Fibroblast of lung (primary cell): ENCODE measurements around the gene MYOM1. TPM values are rescaled to one million over a fixed set of nuclear protein-coding genes. Genes with fewer than 3 reads are reported as not detected.
"Not testable (repeated sequence)": the region's sequence is repeated elsewhere in the genome, so short reads cannot be mapped to it uniquely, and the experiment has no call there.

Experiments
- DNase-seq, 2 donors: peaks; one replicate each; pipeline versions ENCODE4 v3.0.0 to v3.0.0-alpha.2; 2010; ENCODE audit warnings: low read depth in 2 of 2
- H2AFZ ChIP-seq: 2 replicates; pipeline ENCODE4 v1.5.1; 2012; ENCODE audit warnings: low read length, control low read depth, inconsistent platforms
- H3K27ac ChIP-seq: 2 replicates; pipeline ENCODE4 v1.5.1; 2011; ENCODE audit warnings: low read length, control low read depth; ENCODE audit not compliant: insufficient read depth
- H3K27me3 ChIP-seq: 2 replicates; pipeline ENCODE4 v1.5.1; 2011; ENCODE audit warnings: mild to moderate bottlenecking, low read length; ENCODE audit not compliant: control insufficient read depth, insufficient read depth
- H3K36me3 ChIP-seq: 2 replicates; pipeline ENCODE4 v1.5.1; 2011; ENCODE audit warnings: low read length; ENCODE audit not compliant: control insufficient read depth, insufficient read depth
- H3K4me1 ChIP-seq: 2 replicates; pipeline ENCODE4 v1.5.1; 2011; ENCODE audit warnings: low read length; ENCODE audit not compliant: control insufficient read depth, insufficient read depth; ENCODE audit errors: extremely low read depth
- H3K4me2 ChIP-seq: 2 replicates; pipeline ENCODE4 v1.5.1; 2011; ENCODE audit warnings: low read length, control low read depth; ENCODE audit not compliant: insufficient read depth; ENCODE audit errors: extremely low read depth
- H3K4me3 ChIP-seq, 4 experiments: fragments of 200-600 bp in 1 of 4; sonication (generic) in 1 of 4; replicated peaks in 1 of 4; 2 replicates each; pipeline ENCODE4 v1.5.1; 2011 to 2016; ENCODE audit warnings: low read length in 4 of 4, low read depth in 3 of 4, mild to moderate bottlenecking in 3 of 4, control low read depth in 2 of 4, inconsistent platforms in 1 of 4, mixed read lengths in 1 of 4; ENCODE audit not compliant: insufficient read depth in 1 of 4; ENCODE audit errors: control extremely low read depth in 1 of 4
- H3K79me2 ChIP-seq: 2 replicates; pipeline ENCODE4 v1.5.1; 2012; ENCODE audit warnings: mild to moderate bottlenecking, low read length, inconsistent platforms; ENCODE audit not compliant: control insufficient read depth, insufficient read depth
- H3K9ac ChIP-seq: 2 replicates; pipeline ENCODE4 v1.5.1; 2011; ENCODE audit warnings: mild to moderate bottlenecking, low read length, control low read depth; ENCODE audit not compliant: insufficient read depth
- H3K9me3 ChIP-seq: 2 replicates; pipeline ENCODE4 v1.5.1; 2012; ENCODE audit warnings: low read depth, low read length; ENCODE audit not compliant: control insufficient read depth, insufficient read depth
- H4K20me1 ChIP-seq: 2 replicates; pipeline ENCODE4 v1.5.1; 2011; ENCODE audit warnings: low read length; ENCODE audit not compliant: control insufficient read depth, insufficient read depth; ENCODE audit errors: extremely low read depth
- EZH2 ChIP-seq: IDR thresholded peaks from 2 replicates; pipeline ENCODE4 v1.5.1; 2012; ENCODE audit warnings: low read length, control low read depth, mild to moderate bottlenecking; ENCODE audit errors: missing control alignments
- polyA plus RNA-seq, 2 donors: library from polyadenylated mRNA; depleted of rRNA in 1 of 2; stranded (reverse) in 1 of 2; unstranded in 1 of 2; fragments of >200 nt; gene quantifications; 2 replicates each; pipeline ENCODE4 v1.2.1, GENCODE V29; 2011 to 2012; ENCODE audit warnings: missing spikeins in 1 of 2
- total RNA-seq: library from RNA; depleted of rRNA; stranded (reverse); fragments of >200 nt; gene quantifications from 2 replicates; pipeline ENCODE4 v1.2.1, GENCODE V29; 2014
- TF ChIP-seq, protein P1 (sequence below), 2 donors: IDR thresholded peaks in 1 of 2; conservative IDR thresholded peaks in 1 of 2; 1 replicate in 1 of 2; 2 replicates in 1 of 2; pipeline ENCODE4 v1.5.1; 2011 to 2012; ENCODE audit warnings: low read length in 2 of 2, control low read depth in 1 of 2, inconsistent platforms in 1 of 2, low read depth in 1 of 2, mild to moderate bottlenecking in 1 of 2

Gene MYOM1
- total and polyA plus RNA-seq, 2 donors (not counting 1 experiment from before 2014, with no cell fraction given): 0.07 to 0.83 TPM

DNA sequence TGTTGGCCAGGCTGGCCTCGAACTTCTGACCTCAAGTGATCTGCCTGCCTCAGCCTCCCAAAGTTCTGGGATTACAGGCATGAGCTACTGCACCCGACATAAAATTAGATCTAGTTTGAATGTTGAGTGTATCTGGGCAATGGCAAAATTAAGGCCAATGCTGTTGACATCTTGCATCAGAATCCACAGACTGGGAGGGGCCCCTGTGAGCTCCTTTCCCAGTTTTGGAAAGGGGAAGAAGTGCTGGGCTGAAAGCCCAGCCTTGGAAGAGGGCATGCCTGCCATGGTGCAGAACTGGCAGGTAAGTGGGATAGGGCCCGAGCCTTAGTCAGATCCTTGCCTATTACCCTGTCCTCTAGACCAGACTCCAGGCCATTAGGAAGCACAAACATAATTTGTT lies 4.5 kb upstream of the MYOM1 start:
- no peak for TF ChIP-seq EZH2
- TF ChIP-seq, protein P1, sequence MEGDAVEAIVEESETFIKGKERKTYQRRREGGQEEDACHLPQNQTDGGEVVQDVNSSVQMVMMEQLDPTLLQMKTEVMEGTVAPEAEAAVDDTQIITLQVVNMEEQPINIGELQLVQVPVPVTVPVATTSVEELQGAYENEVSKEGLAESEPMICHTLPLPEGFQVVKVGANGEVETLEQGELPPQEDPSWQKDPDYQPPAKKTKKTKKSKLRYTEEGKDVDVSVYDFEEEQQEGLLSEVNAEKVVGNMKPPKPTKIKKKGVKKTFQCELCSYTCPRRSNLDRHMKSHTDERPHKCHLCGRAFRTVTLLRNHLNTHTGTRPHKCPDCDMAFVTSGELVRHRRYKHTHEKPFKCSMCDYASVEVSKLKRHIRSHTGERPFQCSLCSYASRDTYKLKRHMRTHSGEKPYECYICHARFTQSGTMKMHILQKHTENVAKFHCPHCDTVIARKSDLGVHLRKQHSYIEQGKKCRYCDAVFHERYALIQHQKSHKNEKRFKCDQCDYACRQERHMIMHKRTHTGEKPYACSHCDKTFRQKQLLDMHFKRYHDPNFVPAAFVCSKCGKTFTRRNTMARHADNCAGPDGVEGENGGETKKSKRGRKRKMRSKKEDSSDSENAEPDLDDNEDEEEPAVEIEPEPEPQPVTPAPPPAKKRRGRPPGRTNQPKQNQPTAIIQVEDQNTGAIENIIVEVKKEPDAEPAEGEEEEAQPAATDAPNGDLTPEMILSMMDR (conservative IDR thresholded peaks at IDR 0.05 in 1 of 2, IDR thresholded peaks at IDR 0.05 in 1 of 2; ENCODE audit: low read depth in 1 of 2, low read length in 2 of 2): no peak
- Histone ChIP-seq H3K9ac (no peak overlapping the region), H4K20me1 (no peaks in the 10 kb centered on the region), H3K4me1 (no peaks in the 10 kb centered on the region), H3K9me3 (no peaks in the 10 kb centered on the region), H3K27ac (no peak overlapping the region), H3K36me3 (no peaks in the 10 kb centered on the region), H2AFZ (no peak overlapping the region), H3K79me2 (no peaks in the 10 kb centered on the region), H3K27me3 (no peaks in the 10 kb centered on the region), H3K4me2 (no peak overlapping the region), H3K4me3 (no peak overlapping the region)
- DNase-seq: no peak

- Histone ChIP-seq H3K4me3 (no peak overlapping the region), H3K27me3 (no peaks in the 10 kb centered on the region), H3K9me3 (no peaks in the 10 kb centered on the region), H3K36me3 (no peaks in the 10 kb centered on the region), H3K27ac (no peak overlapping the region), H3K4me1 (no peaks in the 10 kb centered on the region), H3K4me2 (no peak overlapping the region), H3K9ac (no peak overlapping the region), H4K20me1 (no peaks in the 10 kb centered on the region), H2AFZ (no peak overlapping the region), H3K79me2 (no peaks in the 10 kb centered on the region)
- TF ChIP-seq, protein P1 (conservative IDR thresholded peaks at IDR 0.05 in 1 of 2, IDR thresholded peaks at IDR 0.05 in 1 of 2; ENCODE audit: low read depth in 1 of 2, low read length in 2 of 2): no peak
- no peak for TF ChIP-seq EZH2
- DNase-seq: no peak
Observed at GRCh38 chr18:3223356-3223755, 3.6 kb upstream of the MYOM1 start.

DNA sequence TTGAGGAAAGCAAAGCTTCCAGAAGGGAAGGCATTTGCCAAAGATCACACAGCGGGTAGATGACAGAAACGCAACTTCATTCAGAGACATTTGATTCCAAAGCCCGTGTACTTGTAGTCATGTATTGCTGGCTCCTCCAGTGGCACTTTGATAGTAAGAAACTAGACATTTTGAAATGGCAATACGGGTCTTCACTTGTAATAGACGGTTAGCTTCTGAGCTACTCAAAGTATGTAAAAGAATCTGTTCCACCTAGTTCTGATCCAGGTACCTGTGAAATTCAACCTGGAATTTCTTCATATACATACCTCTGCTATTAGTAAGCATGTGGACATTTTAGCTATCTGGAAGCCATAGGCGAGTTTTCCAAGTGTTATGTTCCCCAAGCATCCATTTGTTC lies 1.7 kb upstream of the MYOM1 start:
- no peak for TF ChIP-seq EZH2
- TF ChIP-seq, protein P1 (conservative IDR thresholded peaks at IDR 0.05 in 1 of 2, IDR thresholded peaks at IDR 0.05 in 1 of 2; ENCODE audit: low read depth in 1 of 2, low read length in 2 of 2): no peak

DNA sequence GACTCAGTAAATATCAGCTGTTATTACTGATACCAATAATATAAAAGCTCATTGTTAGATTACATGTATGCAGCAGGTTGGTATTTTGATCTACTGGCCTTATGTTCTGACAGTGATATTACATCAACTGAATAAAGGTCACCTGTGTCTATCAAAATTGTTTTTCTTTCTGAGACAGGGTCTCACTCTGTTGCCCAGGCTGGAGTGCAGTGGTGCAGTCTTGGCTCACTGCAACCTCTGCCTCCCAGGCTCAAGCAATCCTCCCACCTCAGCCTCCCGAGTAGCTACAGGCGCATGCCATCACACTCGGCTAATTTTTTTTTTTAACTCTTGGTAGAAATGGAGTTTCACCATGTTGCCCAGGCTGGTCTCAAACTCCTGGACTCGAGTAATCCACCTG lies 1.1 kb upstream of the MYOM1 start:
- H3K36me3 ChIP-seq, H3K27ac ChIP-seq, H3K79me2 ChIP-seq, DNase-seq, H2AFZ ChIP-seq, H3K4me2 ChIP-seq, H3K9ac ChIP-seq, H3K9me3 ChIP-seq, H3K4me3 ChIP-seq, H3K4me1 ChIP-seq, H3K27me3 ChIP-seq, H4K20me1 ChIP-seq: not testable (repeated sequence)

More for the DNA sequence above, 1.7 kb upstream of the MYOM1 start:
- H3K79me2 ChIP-seq: no peaks in the 10 kb centered on the region
- H3K9ac ChIP-seq: no peak overlapping the region
- H3K4me2 ChIP-seq: no peak overlapping the region
- H3K9me3 ChIP-seq: no peaks in the 10 kb centered on the region
- H3K27me3 ChIP-seq: no peaks in the 10 kb centered on the region
- no peaks in the 10 kb centered on the region for H3K4me1 ChIP-seq
- DNase-seq: no peak
- no peaks in the 10 kb centered on the region for H3K36me3 ChIP-seq
- no peaks in the 10 kb centered on the region for H4K20me1 ChIP-seq
- H3K27ac ChIP-seq: no peak overlapping the region
- no peak overlapping the region for H2AFZ ChIP-seq
- no peak overlapping the region for H3K4me3 ChIP-seq
